WTC11 (cell line): Measurements from ENCODE around the gene TMC7.

Experiments used
- ETV6 ChIP-seq: sonication (generic); formaldehyde crosslinking; IDR thresholded peaks from 2 replicates; pipeline ENCODE4 v1.8.1; 2022; ENCODE audit warnings: mild to moderate bottlenecking, missing genetic modification reagents
- FOXJ3 ChIP-seq: sonication (generic); formaldehyde crosslinking; IDR thresholded peaks from 2 replicates; pipeline ENCODE4 v1.9.0; 2021; ENCODE audit warnings: missing genetic modification reagents, mild to moderate bottlenecking, borderline replicate concordance
- FOXP1 ChIP-seq: sonication (generic); formaldehyde crosslinking; IDR thresholded peaks from 2 replicates; pipeline ENCODE4 v1.8.0; 2022; ENCODE audit warnings: missing genetic modification reagents, mild to moderate bottlenecking, moderate library complexity, borderline replicate concordance
- JAZF1 ChIP-seq: fragments of 250-450 bp; sonication (Bioruptor Pico); IDR thresholded peaks from 2 replicates; pipeline ENCODE4 v1.9.0; 2021; ENCODE audit warnings: moderate library complexity, mild to moderate bottlenecking, inconsistent platforms
- JUN ChIP-seq: sonication (generic); formaldehyde crosslinking; IDR thresholded peaks from 2 replicates; pipeline ENCODE4 v1.8.0; 2023; ENCODE audit warnings: mild to moderate bottlenecking, missing genetic modification reagents
- NR1H2 ChIP-seq: sonication (generic); formaldehyde crosslinking; IDR thresholded peaks from 2 replicates; pipeline ENCODE4 v1.9.0; 2021; ENCODE audit warnings: mild to moderate bottlenecking, moderate library complexity, missing genetic modification reagents
- ZNF317 ChIP-seq: sonication (generic); formaldehyde crosslinking; IDR thresholded peaks from 2 replicates; pipeline ENCODE4 v1.8.1; 2023; ENCODE audit warnings: low read depth, mild to moderate bottlenecking, moderate library complexity, missing genetic modification reagents, borderline replicate concordance
- ZNF423 ChIP-seq: fragments of 250-450 bp; sonication (Bioruptor Pico); IDR thresholded peaks from 2 replicates; pipeline ENCODE4 v2.1.2; 2022; ENCODE audit warnings: mild to moderate bottlenecking, moderate library complexity
- TF ChIP-seq, protein P1 (sequence below): fragments of 200-600 bp; IDR thresholded peaks from 2 replicates; pipeline ENCODE4 v1.8.0; 2022; ENCODE audit warnings: antibody characterized with exemption
- TF ChIP-seq, protein P2 (sequence below): sonication (generic); formaldehyde crosslinking; IDR thresholded peaks from 2 replicates; pipeline ENCODE4 v1.8.1; 2023; ENCODE audit warnings: mild to moderate bottlenecking, missing genetic modification reagents, moderate library complexity
- TF ChIP-seq, protein P3 (sequence below): sonication (generic); formaldehyde crosslinking; IDR thresholded peaks from 2 replicates; pipeline ENCODE4 v1.8.1; 2022; ENCODE audit warnings: mild to moderate bottlenecking, moderate library complexity, missing genetic modification reagents
- TF ChIP-seq, protein P4 (sequence below): sonication (generic); formaldehyde crosslinking; IDR thresholded peaks from 2 replicates; pipeline ENCODE4 v1.8.0; 2023; ENCODE audit warnings: missing genetic modification reagents
- TF ChIP-seq, protein P5 (sequence below): sonication (generic); formaldehyde crosslinking; IDR thresholded peaks from 2 replicates; pipeline ENCODE4 v1.8.1; 2023; ENCODE audit warnings: mild to moderate bottlenecking, moderate library complexity, missing genetic modification reagents
- TF ChIP-seq, protein P6 (sequence below): sonication (generic); formaldehyde crosslinking; IDR thresholded peaks from 2 replicates; pipeline ENCODE4 v1.8.0; 2022; ENCODE audit warnings: mild to moderate bottlenecking, missing genetic modification reagents

DNA sequence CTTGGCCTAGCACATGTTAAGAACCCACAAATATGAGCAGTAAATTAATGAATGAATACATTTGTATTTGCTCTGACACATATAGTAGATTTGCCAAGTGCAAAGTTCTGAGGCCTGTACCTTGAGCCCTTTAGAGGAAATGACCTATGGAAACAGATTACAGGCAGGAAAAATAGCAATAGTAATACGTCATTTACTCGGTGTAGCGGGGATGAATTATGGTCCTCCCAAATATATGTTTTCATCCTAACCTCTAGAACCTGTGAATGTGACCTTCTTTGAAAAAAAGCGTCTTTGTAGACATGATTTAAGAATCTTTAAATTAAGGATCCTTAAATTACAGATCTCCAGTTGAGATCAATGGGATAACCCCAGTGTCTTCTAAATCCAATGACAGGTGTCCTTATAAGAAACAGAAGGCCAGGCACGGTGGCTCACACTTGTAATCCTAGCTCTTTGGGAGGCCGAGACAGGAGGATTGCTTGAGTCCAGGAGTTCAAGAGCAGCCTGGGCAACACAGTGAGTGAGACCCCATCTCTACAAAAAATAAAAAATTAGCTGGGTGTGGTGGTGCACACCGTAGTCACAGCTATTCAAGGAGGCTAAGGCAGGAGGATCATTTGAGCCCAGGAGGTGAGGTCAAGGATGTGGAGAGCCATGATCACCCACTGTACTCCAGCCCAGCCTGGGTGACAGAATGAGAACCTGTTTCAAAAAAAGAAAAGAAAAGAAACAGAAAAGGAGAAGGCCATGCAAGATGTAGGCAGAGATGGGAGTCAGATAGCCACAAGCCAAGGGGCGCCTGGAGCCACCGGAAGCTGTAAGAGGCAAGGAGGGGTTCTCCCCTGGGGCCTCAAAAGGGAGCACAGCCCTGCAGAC lies 124.9 kb downstream of the TMC7 start:
- TF ChIP-seq JUN (CRISPR knock-in tag), result no peak
- no peak for TF ChIP-seq ZNF423 (CRISPR knock-in tag)
- TF ChIP-seq FOXJ3 (CRISPR knock-in tag), result no peak
- TF ChIP-seq, protein P1, sequence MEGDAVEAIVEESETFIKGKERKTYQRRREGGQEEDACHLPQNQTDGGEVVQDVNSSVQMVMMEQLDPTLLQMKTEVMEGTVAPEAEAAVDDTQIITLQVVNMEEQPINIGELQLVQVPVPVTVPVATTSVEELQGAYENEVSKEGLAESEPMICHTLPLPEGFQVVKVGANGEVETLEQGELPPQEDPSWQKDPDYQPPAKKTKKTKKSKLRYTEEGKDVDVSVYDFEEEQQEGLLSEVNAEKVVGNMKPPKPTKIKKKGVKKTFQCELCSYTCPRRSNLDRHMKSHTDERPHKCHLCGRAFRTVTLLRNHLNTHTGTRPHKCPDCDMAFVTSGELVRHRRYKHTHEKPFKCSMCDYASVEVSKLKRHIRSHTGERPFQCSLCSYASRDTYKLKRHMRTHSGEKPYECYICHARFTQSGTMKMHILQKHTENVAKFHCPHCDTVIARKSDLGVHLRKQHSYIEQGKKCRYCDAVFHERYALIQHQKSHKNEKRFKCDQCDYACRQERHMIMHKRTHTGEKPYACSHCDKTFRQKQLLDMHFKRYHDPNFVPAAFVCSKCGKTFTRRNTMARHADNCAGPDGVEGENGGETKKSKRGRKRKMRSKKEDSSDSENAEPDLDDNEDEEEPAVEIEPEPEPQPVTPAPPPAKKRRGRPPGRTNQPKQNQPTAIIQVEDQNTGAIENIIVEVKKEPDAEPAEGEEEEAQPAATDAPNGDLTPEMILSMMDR, result no peak
- TF ChIP-seq, protein P2, sequence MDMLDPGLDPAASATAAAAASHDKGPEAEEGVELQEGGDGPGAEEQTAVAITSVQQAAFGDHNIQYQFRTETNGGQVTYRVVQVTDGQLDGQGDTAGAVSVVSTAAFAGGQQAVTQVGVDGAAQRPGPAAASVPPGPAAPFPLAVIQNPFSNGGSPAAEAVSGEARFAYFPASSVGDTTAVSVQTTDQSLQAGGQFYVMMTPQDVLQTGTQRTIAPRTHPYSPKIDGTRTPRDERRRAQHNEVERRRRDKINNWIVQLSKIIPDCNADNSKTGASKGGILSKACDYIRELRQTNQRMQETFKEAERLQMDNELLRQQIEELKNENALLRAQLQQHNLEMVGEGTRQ (CRISPR knock-in tag), result no peak
- TF ChIP-seq, protein P3, sequence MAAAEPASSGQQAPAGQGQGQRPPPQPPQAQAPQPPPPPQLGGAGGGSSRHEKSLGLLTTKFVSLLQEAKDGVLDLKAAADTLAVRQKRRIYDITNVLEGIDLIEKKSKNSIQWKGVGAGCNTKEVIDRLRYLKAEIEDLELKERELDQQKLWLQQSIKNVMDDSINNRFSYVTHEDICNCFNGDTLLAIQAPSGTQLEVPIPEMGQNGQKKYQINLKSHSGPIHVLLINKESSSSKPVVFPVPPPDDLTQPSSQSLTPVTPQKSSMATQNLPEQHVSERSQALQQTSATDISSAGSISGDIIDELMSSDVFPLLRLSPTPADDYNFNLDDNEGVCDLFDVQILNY (CRISPR knock-in tag), result no peak
- TF ChIP-seq ETV6 (CRISPR knock-in tag), result no peak
- TF ChIP-seq NR1H2 (CRISPR knock-in tag), result no peak
- TF ChIP-seq JAZF1 (CRISPR knock-in tag), result no peak
- no peak for TF ChIP-seq ZNF317
- TF ChIP-seq, protein P4, sequence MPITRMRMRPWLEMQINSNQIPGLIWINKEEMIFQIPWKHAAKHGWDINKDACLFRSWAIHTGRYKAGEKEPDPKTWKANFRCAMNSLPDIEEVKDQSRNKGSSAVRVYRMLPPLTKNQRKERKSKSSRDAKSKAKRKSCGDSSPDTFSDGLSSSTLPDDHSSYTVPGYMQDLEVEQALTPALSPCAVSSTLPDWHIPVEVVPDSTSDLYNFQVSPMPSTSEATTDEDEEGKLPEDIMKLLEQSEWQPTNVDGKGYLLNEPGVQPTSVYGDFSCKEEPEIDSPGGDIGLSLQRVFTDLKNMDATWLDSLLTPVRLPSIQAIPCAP (CRISPR knock-in tag), result no peak
- TF ChIP-seq, protein P5, sequence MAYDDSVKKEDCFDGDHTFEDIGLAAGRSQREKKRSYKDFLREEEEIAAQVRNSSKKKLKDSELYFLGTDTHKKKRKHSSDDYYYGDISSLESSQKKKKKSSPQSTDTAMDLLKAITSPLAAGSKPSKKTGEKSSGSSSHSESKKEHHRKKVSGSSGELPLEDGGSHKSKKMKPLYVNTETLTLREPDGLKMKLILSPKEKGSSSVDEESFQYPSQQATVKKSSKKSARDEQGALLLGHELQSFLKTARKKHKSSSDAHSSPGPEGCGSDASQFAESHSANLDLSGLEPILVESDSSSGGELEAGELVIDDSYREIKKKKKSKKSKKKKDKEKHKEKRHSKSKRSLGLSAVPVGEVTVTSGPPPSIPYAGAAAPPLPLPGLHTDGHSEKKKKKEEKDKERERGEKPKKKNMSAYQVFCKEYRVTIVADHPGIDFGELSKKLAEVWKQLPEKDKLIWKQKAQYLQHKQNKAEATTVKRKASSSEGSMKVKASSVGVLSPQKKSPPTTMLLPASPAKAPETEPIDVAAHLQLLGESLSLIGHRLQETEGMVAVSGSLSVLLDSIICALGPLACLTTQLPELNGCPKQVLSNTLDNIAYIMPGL (CRISPR knock-in tag), result no peak
- no peak for TF ChIP-seq FOXP1 (CRISPR knock-in tag)
- TF ChIP-seq, protein P6, sequence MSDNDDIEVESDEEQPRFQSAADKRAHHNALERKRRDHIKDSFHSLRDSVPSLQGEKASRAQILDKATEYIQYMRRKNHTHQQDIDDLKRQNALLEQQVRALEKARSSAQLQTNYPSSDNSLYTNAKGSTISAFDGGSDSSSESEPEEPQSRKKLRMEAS, result no peak
